HG02943 (cell line): Measurements from ENCODE around the gene ATP6AP1.

Source experiments
- ATAC-seq: cut with Tn5 transposase; IDR thresholded peaks from one replicate; pipeline ENCODE4 v1.9.1; 2021; ENCODE audit warnings: mild to moderate bottlenecking, low read depth, moderate library complexity; ENCODE audit not compliant: unreplicated experiment

Gene ATP6AP1

GRCh38 chrX:154485150-154486051, 56.9 kb downstream of the ATP6AP1 start:
- no peak for ATAC-seq

DNA sequence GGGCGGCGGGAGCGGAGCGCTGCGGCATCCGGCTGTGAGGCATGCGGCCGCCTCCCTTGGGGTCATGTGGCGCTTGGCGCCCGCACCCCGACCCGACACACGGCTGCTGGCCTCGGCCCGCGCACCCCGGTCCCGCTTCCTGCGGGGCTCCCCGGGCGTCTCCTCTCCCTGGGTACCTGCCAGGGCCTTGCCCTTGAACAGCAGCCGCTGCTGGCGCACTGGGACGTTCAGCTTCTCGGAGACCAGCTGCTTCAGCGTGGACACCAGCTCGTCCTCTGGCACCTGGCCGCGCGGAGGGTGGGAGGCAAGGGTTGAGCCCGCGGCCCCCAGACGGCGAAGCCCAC, 57.5 kb downstream of the ATP6AP1 start:
- no peak for ATAC-seq
